OCI-M2 (cell line): ENCODE results near the gene DUSP16.
A peak's percentile ranks its signal among the peaks of the same experiment; 100 is the strongest.
"Not testable (repeated sequence)": the region's sequence is repeated elsewhere in the genome, so short reads cannot be mapped to it uniquely, and the experiment has no call there.

ENCODE experiments used
- DNase-seq: peaks from one replicate; lab custom pipeline; 2025; ENCODE audit not compliant: unreplicated experiment; lab: John Stamatoyannopoulos, UW

Gene DUSP16

GRCh38 chr12:12562585-12563261 is at the start of gene DUSP16:
DUSP16 (minus strand) TSS chr12:12562863; CDS start chr12:12521098, 41,765 bp downstream.
- no peak for DNase-seq

GRCh38 chr12:12612358-12612757 is 49.7 kb upstream of the DUSP16 start:
- DNase-seq = no peak

- DNase-seq = peak; percentile 85
Measured at GRCh38 chr12:12611512-12612306, 49.0 kb upstream of the DUSP16 start, which contains the start of gene CREBL2. CREBL2 (plus strand) TSS chr12:12611876; CDS start chr12:12612173, 297 bp downstream.

- DNase-seq = no peak
Measured at GRCh38 chr12:12610711-12611110, 48.0 kb upstream of the DUSP16 start.

GRCh38 chr12:12609692-12610091 is 47.0 kb upstream of the DUSP16 start:
- DNase-seq = no peak

GRCh38 chr12:12608557-12608957 is 45.9 kb upstream of the DUSP16 start:
- no peak for DNase-seq

GRCh38 chr12:12606781-12607589 is 44.3 kb upstream of the DUSP16 start:
- DNase-seq = no peak

GRCh38 chr12:12604740-12605139 is 42.1 kb upstream of the DUSP16 start:
- no peak for DNase-seq

GRCh38 chr12:12600659-12601058 is 38.0 kb upstream of the DUSP16 start:
- no peak for DNase-seq

- no peak for DNase-seq
Measured at GRCh38 chr12:12599750-12600643, 37.3 kb upstream of the DUSP16 start.

GRCh38 chr12:12598864-12599263 is 36.2 kb upstream of the DUSP16 start:
- no peak for DNase-seq

- DNase-seq = not testable (repeated sequence)
Measured at GRCh38 chr12:12596598-12596997, 33.9 kb upstream of the DUSP16 start.

- not testable (repeated sequence) for DNase-seq
Measured at GRCh38 chr12:12595929-12596328, 33.3 kb upstream of the DUSP16 start.

- DNase-seq = no peak
Measured at GRCh38 chr12:12592930-12593329, 30.3 kb upstream of the DUSP16 start.

- no peak for DNase-seq
Measured at GRCh38 chr12:12590961-12591360, 28.3 kb upstream of the DUSP16 start.

- DNase-seq = not testable (repeated sequence)
Measured at GRCh38 chr12:12588436-12588835, 25.8 kb upstream of the DUSP16 start.

- no peak for DNase-seq
Measured at GRCh38 chr12:12587878-12588277, 25.2 kb upstream of the DUSP16 start.

GRCh38 chr12:12586879-12587675 is 24.4 kb upstream of the DUSP16 start:
- no peak for DNase-seq

GRCh38 chr12:12585115-12585863 is 22.6 kb upstream of the DUSP16 start:
- no peak for DNase-seq
